ENCODE measurements around the gene IAPP. TPM values are rescaled to one million over a fixed set of nuclear protein-coding genes. Genes with fewer than 3 reads are reported as not detected.
"Not testable (repeated sequence)": the region's sequence is repeated elsewhere in the genome, so short reads cannot be mapped to it uniquely, and the experiment has no call there.

IAPP gene
- total RNA-seq, 1 donor from 2014 or later, result not detected

GRCh38 chr12:21370845-21371449 is 1.8 kb upstream of the IAPP start:
- H3K4me1 ChIP-seq (ENCODE audit: control insufficient read depth in 3 of 3, insufficient read depth in 3 of 3, low read length in 3 of 3), result no peaks in the 10 kb centered on the region
- H3K4me3 ChIP-seq (ENCODE audit: low read length in 3 of 3), result no peak overlapping the region
- no peaks in the 10 kb centered on the region for H3K36me3 ChIP-seq (ENCODE audit: control insufficient read depth in 3 of 3, insufficient read depth in 3 of 3, low read length in 3 of 3)
- no peak overlapping the region for H3K9ac ChIP-seq (ENCODE audit: low read depth in 1 of 3, low read length in 3 of 3)
- no peaks in the 10 kb centered on the region for H3K27me3 ChIP-seq (ENCODE audit: control insufficient read depth in 3 of 3, insufficient read depth in 3 of 3, low read length in 3 of 3)
- H3K9me3 ChIP-seq (ENCODE audit: control insufficient read depth in 3 of 3, low read length in 3 of 3), result no peaks in the 10 kb centered on the region
- H3K27ac ChIP-seq (ENCODE audit: low read depth, low read length), result no peak overlapping the region

GRCh38 chr12:21379218-21379617 is 6.5 kb downstream of the IAPP start:
- Histone ChIP-seq H3K27me3 (ENCODE audit: control insufficient read depth in 3 of 3, insufficient read depth in 3 of 3, low read length in 3 of 3) (no peaks in the 10 kb centered on the region), H3K9me3 (ENCODE audit: control insufficient read depth in 3 of 3, low read length in 3 of 3) (no peaks in the 10 kb centered on the region), H3K4me1 (ENCODE audit: control insufficient read depth in 3 of 3, insufficient read depth in 3 of 3, low read length in 3 of 3) (no peaks in the 10 kb centered on the region), H3K27ac (ENCODE audit: low read depth, low read length) (no peak overlapping the region), H3K9ac (ENCODE audit: low read depth in 1 of 3, low read length in 3 of 3) (no peak overlapping the region), H3K36me3 (ENCODE audit: control insufficient read depth in 3 of 3, insufficient read depth in 3 of 3, low read length in 3 of 3) (no peaks in the 10 kb centered on the region), H3K4me3 (ENCODE audit: low read length in 3 of 3) (no peak overlapping the region)

GRCh38 chr12:21381320-21381719 is 8.6 kb downstream of the IAPP start:
- not testable (repeated sequence) for H3K9me3 ChIP-seq (ENCODE audit: control insufficient read depth in 3 of 3, low read length in 3 of 3); H3K36me3 ChIP-seq (ENCODE audit: control insufficient read depth in 3 of 3, insufficient read depth in 3 of 3, low read length in 3 of 3); H3K27ac ChIP-seq (ENCODE audit: low read depth, low read length); H3K4me3 ChIP-seq (ENCODE audit: low read length in 3 of 3); H3K27me3 ChIP-seq (ENCODE audit: control insufficient read depth in 3 of 3, insufficient read depth in 3 of 3, low read length in 3 of 3); H3K9ac ChIP-seq (ENCODE audit: low read depth in 1 of 3, low read length in 3 of 3); H3K4me1 ChIP-seq (ENCODE audit: control insufficient read depth in 3 of 3, insufficient read depth in 3 of 3, low read length in 3 of 3)

- H3K27me3 ChIP-seq (ENCODE audit: control insufficient read depth in 3 of 3, insufficient read depth in 3 of 3, low read length in 3 of 3), result no peaks in the 10 kb centered on the region
- no peak overlapping the region for H3K27ac ChIP-seq (ENCODE audit: low read depth, low read length)
- no peak overlapping the region for H3K9ac ChIP-seq (ENCODE audit: low read depth in 1 of 3, low read length in 3 of 3)
- H3K9me3 ChIP-seq (ENCODE audit: control insufficient read depth in 3 of 3, low read length in 3 of 3), result no peaks in the 10 kb centered on the region
- no peaks in the 10 kb centered on the region for H3K4me1 ChIP-seq (ENCODE audit: control insufficient read depth in 3 of 3, insufficient read depth in 3 of 3, low read length in 3 of 3)
- no peak overlapping the region for H3K4me3 ChIP-seq (ENCODE audit: low read length in 3 of 3)
- no peaks in the 10 kb centered on the region for H3K36me3 ChIP-seq (ENCODE audit: control insufficient read depth in 3 of 3, insufficient read depth in 3 of 3, low read length in 3 of 3)
These were observed 11.6 kb downstream of the IAPP start for GRCh38 chr12:21384261-21384660.

GRCh38 chr12:21387174-21387573 is 14.5 kb downstream of the IAPP start:
- H3K4me1 ChIP-seq (ENCODE audit: control insufficient read depth in 3 of 3, insufficient read depth in 3 of 3, low read length in 3 of 3), result no peaks in the 10 kb centered on the region
- H3K4me3 ChIP-seq (ENCODE audit: low read length in 3 of 3), result no peak overlapping the region
- H3K27me3 ChIP-seq (ENCODE audit: control insufficient read depth in 3 of 3, insufficient read depth in 3 of 3, low read length in 3 of 3), result no peaks in the 10 kb centered on the region
- no peaks in the 10 kb centered on the region for H3K36me3 ChIP-seq (ENCODE audit: control insufficient read depth in 3 of 3, insufficient read depth in 3 of 3, low read length in 3 of 3)
- H3K9me3 ChIP-seq (ENCODE audit: control insufficient read depth in 3 of 3, low read length in 3 of 3), result no peaks in the 10 kb centered on the region
- H3K27ac ChIP-seq (ENCODE audit: low read depth, low read length), result no peak overlapping the region
- no peak overlapping the region for H3K9ac ChIP-seq (ENCODE audit: low read depth in 1 of 3, low read length in 3 of 3)

- no peaks in the 10 kb centered on the region for H3K27me3 ChIP-seq (ENCODE audit: control insufficient read depth in 3 of 3, insufficient read depth in 3 of 3, low read length in 3 of 3)
- H3K9me3 ChIP-seq (ENCODE audit: control insufficient read depth in 3 of 3, low read length in 3 of 3), result no peaks in the 10 kb centered on the region
- no peak overlapping the region for H3K9ac ChIP-seq (ENCODE audit: low read depth in 1 of 3, low read length in 3 of 3)
- no peaks in the 10 kb centered on the region for H3K4me1 ChIP-seq (ENCODE audit: control insufficient read depth in 3 of 3, insufficient read depth in 3 of 3, low read length in 3 of 3)
- no peaks in the 10 kb centered on the region for H3K36me3 ChIP-seq (ENCODE audit: control insufficient read depth in 3 of 3, insufficient read depth in 3 of 3, low read length in 3 of 3)
- no peak overlapping the region for H3K4me3 ChIP-seq (ENCODE audit: low read length in 3 of 3)
- no peak overlapping the region for H3K27ac ChIP-seq (ENCODE audit: low read depth, low read length)
These were observed 19.7 kb downstream of the IAPP start for GRCh38 chr12:21392384-21392783.

GRCh38 chr12:21394828-21395626 is 22.3 kb downstream of the IAPP start:
- not testable (repeated sequence) for H3K4me1 ChIP-seq (ENCODE audit: control insufficient read depth in 3 of 3, insufficient read depth in 3 of 3, low read length in 3 of 3); H3K9me3 ChIP-seq (ENCODE audit: control insufficient read depth in 3 of 3, low read length in 3 of 3); H3K27ac ChIP-seq (ENCODE audit: low read depth, low read length); H3K4me3 ChIP-seq (ENCODE audit: low read length in 3 of 3); H3K36me3 ChIP-seq (ENCODE audit: control insufficient read depth in 3 of 3, insufficient read depth in 3 of 3, low read length in 3 of 3); H3K27me3 ChIP-seq (ENCODE audit: control insufficient read depth in 3 of 3, insufficient read depth in 3 of 3, low read length in 3 of 3); H3K9ac ChIP-seq (ENCODE audit: low read depth in 1 of 3, low read length in 3 of 3)

- peaks cover 0 to 2% (median 0%) of the 10 kb centered on the region in 3 donors for H3K9me3 ChIP-seq (ENCODE audit: control insufficient read depth in 3 of 3, low read length in 3 of 3)
- no peaks in the 10 kb centered on the region for H3K27me3 ChIP-seq (ENCODE audit: control insufficient read depth in 3 of 3, insufficient read depth in 3 of 3, low read length in 3 of 3)
- no peak overlapping the region for H3K27ac ChIP-seq (ENCODE audit: low read depth, low read length)
- H3K36me3 ChIP-seq (ENCODE audit: control insufficient read depth in 3 of 3, insufficient read depth in 3 of 3, low read length in 3 of 3), result no peaks in the 10 kb centered on the region
- no peaks in the 10 kb centered on the region for H3K4me1 ChIP-seq (ENCODE audit: control insufficient read depth in 3 of 3, insufficient read depth in 3 of 3, low read length in 3 of 3)
- H3K4me3 ChIP-seq (ENCODE audit: low read length in 3 of 3), result no peak overlapping the region
- H3K9ac ChIP-seq (ENCODE audit: low read depth in 1 of 3, low read length in 3 of 3), result no peak overlapping the region
These were observed 40.9 kb downstream of the IAPP start for GRCh38 chr12:21413369-21414277.

GRCh38 chr12:21416511-21417121 is 43.9 kb downstream of the IAPP start:
- H3K27me3 ChIP-seq (ENCODE audit: control insufficient read depth in 3 of 3, insufficient read depth in 3 of 3, low read length in 3 of 3), result no peaks in the 10 kb centered on the region
- H3K9ac ChIP-seq (ENCODE audit: low read depth in 1 of 3, low read length in 3 of 3), result no peak overlapping the region
- no peaks in the 10 kb centered on the region for H3K9me3 ChIP-seq (ENCODE audit: control insufficient read depth in 3 of 3, low read length in 3 of 3)
- no peaks in the 10 kb centered on the region for H3K36me3 ChIP-seq (ENCODE audit: control insufficient read depth in 3 of 3, insufficient read depth in 3 of 3, low read length in 3 of 3)
- no peak overlapping the region for H3K27ac ChIP-seq (ENCODE audit: low read depth, low read length)
- no peaks in the 10 kb centered on the region for H3K4me1 ChIP-seq (ENCODE audit: control insufficient read depth in 3 of 3, insufficient read depth in 3 of 3, low read length in 3 of 3)
- no peak overlapping the region for H3K4me3 ChIP-seq (ENCODE audit: low read length in 3 of 3)
